GM18507 (cell line): ENCODE data around the gene MAD1L1.

ENCODE experiments used
- DNase-seq: peaks from one replicate; pipeline ENCODE4 v3.0.0; 2011; ENCODE audit warnings: low read depth; ENCODE audit not compliant: insufficient read length; ENCODE audit errors: extremely low spot score
- FAIRE-seq: peaks from 2 replicates; lab custom pipeline; 2011; peaks lifted over from hg19 to GRCh38; lab: Jason Lieb, UNC

Gene MAD1L1

DNA sequence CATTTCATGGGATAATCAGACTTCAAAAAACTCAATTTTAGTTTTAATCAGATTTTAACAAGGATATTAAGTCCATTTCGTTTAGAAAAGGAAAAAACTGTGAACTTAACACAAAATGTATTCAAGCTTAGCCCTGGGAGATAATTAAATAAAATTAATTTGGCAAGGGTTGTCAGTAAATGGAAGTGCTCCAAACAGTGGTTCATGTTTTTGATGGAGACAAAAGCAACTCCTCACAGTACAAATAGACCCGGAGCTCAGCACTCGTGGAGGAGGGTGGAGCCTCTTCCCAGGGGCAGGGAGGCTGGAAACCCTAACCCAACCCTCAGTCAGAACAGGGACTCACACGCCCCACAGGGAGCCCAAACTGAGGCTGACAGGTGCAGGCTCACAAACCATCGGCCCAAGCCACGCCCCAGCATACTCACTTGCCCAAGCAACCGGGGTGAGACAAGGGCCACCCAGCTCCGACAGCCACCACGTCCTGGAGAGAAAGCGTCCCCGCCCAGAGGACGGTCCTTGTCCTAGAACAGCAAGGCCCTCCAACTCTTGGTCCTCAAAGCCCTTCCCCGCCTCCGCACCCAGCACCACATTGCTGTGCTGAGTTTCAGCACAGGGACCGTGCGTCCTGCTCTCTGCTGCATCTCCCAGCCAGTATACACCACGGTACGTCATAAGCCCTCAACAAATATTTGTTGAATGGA is 39.8 kb downstream of the MAD1L1 start:
- DNase-seq (no peak), FAIRE-seq (no peak)

DNA sequence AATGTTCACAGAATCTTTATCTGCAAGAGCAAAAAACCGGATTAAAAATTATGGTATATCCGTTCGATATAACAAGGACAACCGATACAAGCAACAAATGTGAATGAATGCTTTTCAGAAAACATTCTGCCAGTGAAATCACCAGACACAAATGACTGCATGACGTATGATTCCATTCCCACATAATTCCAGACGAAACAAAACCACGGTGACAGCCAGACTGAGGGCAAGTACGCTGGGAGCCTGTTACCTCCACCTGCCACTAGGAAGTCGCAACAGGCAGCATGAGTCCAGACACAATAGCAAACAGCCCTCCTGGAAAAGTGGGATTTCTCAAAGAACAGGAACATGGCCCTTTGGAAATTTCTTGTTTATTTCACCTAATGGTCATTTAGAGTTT is 41.7 kb downstream of the MAD1L1 start:
- FAIRE-seq = no peak
- DNase-seq = no peak

DNA sequence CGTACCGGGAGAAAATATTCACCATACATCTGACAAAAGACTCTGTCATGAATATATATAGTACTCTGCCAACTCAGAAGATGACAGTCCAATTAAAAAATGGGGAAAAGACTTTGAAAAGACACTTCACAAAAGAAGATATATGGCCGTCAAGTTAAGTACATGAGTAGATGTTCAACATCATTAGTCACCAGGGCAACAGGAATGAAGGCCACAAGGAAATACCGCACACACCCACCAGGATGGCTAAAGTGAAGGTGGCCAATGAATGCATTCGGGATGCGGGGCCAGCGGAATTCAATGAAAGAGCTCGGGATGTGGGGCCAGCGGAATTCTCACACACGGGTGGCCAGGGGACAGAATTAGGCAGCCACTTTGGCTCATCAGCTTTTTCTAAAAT is 42.2 kb downstream of the MAD1L1 start:
- no peak for FAIRE-seq
- DNase-seq = no peak

DNA sequence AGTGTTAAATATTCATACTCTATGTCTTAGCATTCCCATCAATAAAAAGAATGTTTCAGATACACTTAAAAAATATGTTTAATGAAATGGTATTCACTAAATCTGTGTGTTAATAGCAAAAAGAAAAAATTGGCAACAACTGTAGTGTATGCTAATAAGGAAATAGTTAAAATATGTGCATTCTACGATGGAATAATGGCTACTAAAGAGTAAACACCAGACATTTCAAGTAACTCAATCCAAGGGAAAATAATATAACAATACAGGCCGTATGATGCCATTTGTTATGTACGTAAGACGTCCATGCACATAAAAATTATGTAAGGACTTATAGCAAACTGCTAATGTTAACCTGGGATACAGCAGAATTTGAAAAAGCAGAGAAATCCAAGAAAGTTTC is 46.6 kb downstream of the MAD1L1 start:
- FAIRE-seq = no peak
- DNase-seq = no peak

DNA sequence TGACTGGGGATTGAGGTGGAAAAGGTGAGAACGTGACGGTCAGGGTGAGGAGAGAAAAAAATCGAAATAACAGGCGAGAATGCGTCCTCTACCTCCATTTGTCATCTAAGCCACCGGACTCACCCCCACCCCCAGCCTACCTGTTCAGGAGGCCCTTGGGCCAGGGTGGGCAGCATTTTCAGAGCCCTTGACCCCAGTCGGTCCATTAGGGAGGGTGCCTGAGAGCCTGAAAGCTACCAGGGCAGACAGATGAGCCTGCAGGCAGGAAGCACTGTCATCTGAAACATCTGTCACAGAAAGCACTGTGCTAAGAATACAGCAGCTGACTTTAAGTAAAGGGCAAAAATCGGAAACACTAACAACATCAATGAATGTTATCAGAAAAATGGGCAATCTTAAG is 47.0 kb downstream of the MAD1L1 start:
- FAIRE-seq = no peak

DNA sequence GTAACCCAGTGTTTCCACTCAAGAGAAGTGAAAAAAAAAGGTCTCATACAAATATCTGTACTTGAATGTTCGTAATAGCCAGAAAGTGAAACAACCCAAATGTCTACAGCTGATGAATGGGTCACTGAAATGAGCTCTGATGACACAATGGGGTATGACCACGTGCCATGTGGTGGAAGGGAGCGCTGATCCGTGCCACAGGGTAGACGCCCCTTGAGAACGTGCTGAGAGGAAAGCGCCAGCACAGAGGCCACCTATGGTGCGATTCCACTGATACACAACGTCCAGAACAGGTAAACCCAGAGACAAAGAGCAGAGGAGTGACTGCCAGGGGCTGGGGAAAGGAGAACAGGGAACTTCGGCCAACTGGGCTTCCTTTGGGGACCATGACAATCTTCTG is 50.3 kb downstream of the MAD1L1 start:
- DNase-seq (no peak), FAIRE-seq (no peak)

More for the DNA sequence above, 47.0 kb downstream of the MAD1L1 start:
- no peak for DNase-seq

DNA sequence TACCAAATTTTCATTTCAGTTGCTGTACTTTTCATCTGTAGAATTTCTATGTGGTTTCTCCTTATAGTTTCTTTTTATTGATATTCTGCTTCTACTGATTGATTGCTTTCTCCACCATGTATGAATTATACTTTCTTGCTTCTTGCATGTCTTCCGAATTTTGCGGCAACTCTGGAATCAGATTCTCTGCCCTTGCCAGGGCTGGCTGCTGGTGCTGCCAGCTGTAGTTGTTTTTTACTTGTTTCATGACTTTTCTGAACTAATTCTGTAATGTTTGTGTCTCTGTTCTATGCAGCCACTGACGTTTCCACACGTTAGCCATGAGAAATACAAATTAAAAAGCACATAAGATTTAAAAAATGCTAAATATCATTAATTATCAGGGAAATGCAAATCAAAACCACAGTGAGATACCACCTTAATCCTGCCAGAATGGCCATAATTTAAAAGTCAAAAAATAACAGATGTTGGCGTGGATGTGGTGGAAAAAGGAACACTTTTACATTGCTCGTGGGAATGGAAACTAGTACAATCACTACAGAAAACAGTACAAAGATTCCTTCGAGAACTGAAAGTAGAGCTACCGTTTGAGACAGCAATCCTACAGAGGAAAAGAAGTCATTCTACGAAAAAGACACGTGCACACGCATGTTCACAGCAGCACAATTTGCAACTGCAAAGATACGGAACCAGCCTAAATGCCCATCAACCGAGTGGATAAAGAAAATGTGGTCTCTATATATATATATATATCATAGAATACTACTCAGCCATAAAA is 51.5 kb downstream of the MAD1L1 start:
- DNase-seq (no peak), FAIRE-seq (no peak)

DNA sequence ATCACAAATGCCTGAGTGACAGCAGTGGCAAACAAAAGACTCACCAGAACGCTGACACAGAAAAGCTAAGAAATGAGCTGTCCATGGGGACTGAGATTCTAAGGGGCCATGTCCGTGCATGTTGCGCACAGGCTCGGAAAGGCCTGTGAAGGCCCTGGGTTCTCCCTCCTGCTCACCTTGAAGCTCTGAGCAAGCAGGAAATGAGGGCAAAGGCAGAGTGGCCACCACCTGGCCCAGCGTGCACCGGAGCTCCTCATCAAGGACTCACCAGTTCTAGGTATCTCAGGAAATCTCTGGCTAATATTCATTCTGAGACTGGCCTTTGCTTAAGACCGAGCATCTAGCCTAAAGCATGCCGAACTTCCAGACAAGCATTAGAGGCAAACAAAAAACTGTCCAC is 52.7 kb downstream of the MAD1L1 start:
- no peak for DNase-seq
- FAIRE-seq = no peak

DNA sequence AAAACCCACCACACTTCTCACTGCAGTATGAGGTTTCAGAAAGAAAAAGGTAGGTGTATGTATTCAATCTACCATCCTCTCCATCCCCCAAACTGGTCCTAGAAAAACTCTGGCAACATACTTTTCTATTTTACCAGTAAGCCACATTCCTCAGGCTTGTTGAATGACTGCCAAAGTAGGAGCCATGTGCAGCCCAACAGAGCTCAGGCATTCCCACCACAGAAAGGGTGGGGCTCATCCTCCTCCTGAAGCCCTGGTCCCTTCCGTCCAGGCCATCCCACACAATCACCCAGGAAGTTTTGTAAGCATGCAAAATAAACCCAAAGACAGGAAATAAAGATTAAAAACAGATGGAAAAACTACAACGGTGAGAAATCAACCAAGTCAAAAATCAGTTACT is 57.2 kb downstream of the MAD1L1 start:
- no peak for DNase-seq

DNA sequence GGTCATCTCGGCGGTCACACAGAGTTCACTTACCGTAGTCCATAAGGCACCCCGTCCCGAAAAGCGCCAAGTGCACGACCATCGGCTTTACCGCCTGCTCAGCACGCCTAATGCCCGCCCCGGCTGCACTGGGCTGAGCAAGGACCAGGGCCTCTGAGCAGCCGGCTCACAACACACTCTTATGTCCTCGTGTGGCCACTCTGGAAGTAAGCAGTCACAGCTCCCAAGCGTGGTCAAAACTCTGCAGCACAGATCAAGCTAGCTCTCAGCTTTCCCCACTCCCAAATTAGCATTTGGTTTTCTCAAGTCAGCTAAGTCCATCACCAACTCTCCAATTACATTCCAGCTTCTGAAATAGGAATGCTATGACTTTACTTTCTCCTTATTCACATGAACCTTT is 57.7 kb downstream of the MAD1L1 start:
- no peak for FAIRE-seq
- no peak for DNase-seq

More for the DNA sequence above, 57.2 kb downstream of the MAD1L1 start:
- FAIRE-seq = no peak

DNA sequence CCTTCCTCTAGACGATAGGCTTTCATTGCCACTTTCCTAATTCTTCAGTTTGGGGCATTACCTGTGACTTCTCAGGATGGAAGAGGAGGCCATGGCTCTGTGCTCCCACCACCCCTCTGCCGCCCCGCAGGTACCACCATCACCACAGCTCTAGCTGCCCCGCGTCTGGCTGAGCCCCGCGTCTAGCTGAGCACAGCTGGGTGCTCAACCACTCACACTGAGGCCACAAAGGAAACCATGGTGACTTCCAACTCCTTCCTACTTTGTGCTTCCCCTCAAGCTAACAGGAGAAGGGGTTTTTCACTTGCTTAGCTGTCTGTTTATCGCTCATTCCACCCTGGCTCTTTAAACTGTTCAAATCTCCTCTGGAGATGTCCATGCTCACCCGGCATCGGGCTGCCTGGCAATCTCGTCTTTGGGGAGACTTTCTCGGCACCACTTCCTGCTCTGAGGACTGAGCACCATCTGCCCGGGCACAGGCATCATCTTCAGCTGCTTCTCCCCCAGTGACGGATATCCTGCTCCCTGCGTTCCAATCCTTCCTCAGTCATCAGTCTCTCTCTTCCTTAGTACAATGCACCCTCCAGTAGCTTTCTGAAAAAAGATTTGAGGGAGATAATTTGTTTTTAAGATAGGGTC is 59.4 kb downstream of the MAD1L1 start:
- FAIRE-seq (no peak), DNase-seq (no peak)

DNA sequence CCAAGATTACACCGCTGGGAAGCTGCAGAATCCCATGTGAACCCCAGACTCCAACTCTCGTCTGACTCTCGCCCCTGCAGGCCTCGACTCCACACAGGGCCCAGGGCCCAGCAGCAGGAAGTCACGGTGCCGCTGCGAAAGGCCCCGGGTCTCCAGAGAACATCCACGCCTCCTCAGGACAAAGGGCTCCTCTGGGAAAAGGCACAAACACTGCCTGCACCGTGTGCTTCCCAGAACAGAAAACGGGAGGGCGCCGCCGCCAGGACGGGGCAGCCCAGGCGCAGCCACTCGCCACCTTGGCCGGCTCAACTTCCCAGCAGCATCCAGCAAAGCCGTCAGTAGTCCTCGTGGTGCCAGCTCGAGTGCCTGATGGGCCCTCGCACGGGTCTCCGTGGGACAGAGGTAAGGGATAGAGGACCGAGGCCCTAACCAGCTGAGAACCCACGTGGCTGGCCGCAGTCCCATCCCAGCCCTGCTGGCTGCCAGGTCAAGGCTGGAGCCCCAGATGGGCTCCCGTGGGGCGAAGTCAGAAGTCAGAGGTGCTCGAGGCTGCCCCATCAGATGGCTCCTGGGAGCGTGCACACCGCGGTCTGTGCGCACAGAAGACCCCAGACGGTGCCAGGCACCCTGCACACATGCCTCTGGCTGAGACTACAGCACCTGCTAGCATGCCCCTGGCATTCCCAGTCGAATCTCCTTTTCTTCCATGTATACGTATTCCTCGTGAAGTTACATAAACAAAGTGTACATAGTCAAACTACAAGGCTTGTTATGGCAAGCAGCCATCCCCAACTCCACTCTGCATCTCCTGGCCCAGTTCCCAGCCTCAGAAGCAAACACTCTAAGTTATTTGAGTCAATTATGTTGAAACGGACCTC is 60.2 kb downstream of the MAD1L1 start:
- FAIRE-seq (no peak), DNase-seq (no peak)

DNA sequence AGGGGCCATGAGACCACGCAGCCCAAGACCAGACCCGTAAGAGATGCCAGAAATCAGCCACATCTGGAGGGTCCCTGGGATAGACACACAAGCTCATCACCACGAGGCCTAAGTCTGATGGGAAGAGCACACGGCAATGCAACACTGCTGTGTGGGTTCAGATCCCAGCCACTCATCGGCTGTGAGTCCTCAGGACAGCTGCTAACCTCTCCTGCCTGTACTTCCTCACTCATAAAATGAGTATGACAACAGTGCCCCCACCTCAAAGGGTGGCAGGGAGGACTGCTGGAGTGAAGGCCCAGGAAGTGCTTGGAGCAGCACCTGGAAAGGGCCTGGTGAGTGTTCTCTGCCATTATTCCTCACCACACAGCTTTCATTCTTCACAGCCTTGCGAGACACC is 60.9 kb downstream of the MAD1L1 start:
- DNase-seq (no peak), FAIRE-seq (no peak)

DNA sequence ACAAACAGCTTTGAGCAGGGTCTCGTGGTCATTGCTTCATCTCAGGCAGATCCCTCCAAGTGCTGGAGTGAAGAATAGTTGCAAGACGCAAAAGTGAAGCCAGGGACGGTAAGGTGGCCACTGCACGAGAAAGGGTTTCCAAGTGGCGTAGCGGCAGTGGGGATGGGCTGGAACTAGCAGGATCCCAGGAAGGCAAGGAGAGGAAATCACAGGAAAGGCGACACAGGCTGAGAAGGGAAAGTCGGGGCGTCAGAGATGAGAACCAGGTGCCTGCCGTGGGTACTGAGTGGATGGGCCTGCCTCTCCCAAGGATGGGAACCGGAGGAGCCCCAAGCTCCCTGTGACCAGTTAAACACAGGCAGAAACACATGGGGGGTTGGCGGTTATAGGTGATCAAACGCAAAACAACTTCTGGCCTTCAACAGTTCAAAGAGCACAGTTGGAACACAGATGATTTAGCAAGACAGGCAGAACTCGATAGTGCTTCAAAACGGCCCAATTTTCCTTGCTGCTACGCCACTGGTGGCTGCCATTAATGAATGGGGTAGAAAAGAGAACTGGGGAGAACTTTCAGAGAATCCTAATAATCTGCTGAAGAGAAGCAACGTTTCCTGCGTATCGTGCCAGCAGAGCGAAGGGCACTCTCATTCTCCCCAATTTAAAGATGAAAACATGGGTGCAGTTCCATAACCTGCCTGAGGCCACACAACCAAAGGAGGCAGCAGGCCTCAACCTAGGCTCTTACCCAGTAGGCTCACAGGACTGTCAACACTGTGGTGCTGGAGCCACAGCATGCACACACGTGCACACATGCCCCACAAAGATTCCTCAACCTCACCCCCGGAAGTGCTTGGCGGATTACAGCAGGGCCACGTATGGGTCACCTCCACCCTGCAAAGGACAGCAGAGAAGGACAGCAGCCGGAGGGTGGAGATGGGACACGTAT is 61.9 kb downstream of the MAD1L1 start:
- DNase-seq = no peak
- FAIRE-seq = no peak

DNA sequence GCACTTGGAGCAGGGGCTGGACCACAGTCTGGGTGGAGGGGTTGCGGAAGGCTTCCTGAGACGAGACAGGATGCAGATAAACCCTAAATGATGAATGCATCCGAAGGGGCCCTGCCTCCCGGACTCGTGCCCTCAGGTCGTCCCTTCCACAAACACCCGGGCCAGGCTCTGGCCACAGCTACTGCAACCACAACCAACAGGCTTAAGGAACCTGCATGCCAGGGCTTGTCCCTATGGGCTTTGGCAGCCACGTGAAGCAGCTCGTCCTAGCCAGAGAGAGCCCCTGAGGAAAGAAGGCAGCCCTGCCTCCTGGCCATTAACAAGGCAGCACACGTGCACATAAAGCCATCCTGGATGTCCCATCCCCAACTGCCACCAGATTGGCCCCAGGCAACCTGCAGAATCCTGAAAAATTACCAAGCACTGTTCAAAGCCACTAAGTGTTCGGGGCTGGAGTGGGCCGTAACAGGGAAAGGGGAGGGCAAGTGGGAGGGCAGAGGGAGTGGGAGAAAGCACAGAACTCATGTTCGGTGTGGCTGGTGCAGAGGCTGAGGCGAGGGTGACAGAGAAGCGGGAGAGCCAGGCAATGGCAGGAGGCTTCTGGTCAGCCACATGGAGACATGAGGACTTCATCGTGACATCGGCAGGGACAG is 62.7 kb downstream of the MAD1L1 start:
- FAIRE-seq (no peak), DNase-seq (no peak)

DNA sequence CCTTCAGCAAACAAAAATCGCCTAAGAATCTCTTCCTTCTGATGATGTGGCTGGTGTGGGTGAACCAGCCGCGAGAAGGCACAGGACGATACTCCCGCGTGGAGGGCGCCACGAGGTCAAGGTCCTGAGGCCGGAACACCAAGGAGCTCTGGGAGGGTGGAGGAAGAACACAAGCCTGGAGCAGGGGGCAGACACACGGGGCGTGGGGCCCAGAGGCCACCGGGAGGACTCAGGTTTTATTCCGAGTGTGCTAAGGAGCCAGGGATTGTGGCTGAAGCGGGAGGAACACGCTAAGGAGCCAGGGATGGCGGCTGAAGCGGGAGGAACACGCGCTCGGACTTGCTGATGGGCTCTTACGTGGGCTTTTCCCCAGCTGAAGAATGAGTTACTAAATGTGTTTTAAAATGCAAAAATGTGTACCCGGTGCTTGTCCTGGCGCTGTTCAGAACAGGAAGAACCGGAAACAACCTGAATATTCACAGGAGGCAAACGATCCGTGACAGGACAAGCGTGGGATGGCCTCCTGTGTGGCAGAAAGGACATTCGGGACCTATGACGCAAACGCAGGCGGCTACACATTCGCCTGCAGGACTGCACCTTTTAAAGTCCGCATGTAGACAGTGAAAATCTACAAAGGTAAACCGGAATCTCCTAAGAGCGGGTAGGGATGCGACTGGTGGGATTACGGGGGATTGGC is 64.0 kb downstream of the MAD1L1 start:
- FAIRE-seq = no peak
- no peak for DNase-seq

DNA sequence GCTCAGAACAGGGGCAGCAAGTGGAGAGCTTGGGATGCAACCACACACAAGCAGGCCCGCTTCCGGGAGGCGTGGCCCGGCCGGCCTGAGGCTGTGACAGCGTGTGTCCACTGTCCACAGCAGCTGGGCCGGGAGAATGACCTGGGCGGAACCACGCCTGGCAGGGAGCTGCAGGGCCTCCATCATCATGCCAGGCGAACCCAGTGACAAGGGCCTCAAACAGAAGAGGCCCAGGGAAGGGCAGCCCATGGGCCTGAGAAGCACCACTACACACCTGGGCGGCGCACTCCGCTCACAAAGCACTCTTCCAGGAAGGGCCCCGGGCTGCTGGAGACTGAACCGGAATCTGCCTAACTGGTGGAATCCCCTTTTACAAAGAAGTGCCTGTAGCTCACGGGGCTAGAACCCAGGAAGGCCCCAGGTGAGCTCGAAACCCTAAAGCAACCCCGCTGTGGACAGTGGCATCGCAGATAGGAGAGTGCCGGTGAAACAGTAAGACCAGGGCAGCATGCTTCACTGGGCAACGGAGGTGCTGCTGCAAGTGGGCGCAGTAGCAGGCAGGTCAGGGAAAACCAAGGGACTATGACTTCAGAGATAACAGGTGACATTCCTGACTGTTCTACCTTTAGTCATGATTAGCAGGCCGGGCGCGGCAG is 66.0 kb downstream of the MAD1L1 start:
- no peak for FAIRE-seq
- no peak for DNase-seq
